ENCODE results near the gene FRMD4A.
A peak's percentile ranks its signal among the peaks of the same experiment; 100 is the strongest.

Gene FRMD4A

DNA sequence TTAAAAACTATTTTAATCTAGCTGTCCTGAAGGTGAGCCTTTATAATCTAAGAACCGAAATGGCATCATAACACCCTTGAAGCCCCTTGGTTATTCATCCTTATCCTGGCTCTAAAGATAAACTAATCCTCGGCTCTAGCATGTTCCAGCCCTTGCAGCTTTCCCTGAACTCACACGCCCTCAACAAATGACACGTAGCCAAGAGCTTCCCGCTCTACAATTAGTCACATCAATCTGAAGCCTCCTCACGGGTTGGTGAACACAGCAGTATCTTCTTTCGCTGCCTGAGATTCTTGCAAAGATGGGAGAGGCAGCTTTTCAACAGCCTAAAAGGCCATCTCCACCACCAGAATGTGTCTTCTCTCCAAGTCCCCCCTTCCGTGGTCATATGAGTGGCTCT is 4.1 kb downstream of the FRMD4A start:
- TF ChIP-seq, protein P1, sequence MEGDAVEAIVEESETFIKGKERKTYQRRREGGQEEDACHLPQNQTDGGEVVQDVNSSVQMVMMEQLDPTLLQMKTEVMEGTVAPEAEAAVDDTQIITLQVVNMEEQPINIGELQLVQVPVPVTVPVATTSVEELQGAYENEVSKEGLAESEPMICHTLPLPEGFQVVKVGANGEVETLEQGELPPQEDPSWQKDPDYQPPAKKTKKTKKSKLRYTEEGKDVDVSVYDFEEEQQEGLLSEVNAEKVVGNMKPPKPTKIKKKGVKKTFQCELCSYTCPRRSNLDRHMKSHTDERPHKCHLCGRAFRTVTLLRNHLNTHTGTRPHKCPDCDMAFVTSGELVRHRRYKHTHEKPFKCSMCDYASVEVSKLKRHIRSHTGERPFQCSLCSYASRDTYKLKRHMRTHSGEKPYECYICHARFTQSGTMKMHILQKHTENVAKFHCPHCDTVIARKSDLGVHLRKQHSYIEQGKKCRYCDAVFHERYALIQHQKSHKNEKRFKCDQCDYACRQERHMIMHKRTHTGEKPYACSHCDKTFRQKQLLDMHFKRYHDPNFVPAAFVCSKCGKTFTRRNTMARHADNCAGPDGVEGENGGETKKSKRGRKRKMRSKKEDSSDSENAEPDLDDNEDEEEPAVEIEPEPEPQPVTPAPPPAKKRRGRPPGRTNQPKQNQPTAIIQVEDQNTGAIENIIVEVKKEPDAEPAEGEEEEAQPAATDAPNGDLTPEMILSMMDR (IDR thresholded peaks at IDR 0.05; ENCODE audit: low read depth, low read length, poor library complexity, severe bottlenecking), result no peak
- TF ChIP-seq EZH2phosphoT487 (IDR thresholded peaks at IDR 0.05; ENCODE audit: borderline replicate concordance, low read length), result no peak

DNA sequence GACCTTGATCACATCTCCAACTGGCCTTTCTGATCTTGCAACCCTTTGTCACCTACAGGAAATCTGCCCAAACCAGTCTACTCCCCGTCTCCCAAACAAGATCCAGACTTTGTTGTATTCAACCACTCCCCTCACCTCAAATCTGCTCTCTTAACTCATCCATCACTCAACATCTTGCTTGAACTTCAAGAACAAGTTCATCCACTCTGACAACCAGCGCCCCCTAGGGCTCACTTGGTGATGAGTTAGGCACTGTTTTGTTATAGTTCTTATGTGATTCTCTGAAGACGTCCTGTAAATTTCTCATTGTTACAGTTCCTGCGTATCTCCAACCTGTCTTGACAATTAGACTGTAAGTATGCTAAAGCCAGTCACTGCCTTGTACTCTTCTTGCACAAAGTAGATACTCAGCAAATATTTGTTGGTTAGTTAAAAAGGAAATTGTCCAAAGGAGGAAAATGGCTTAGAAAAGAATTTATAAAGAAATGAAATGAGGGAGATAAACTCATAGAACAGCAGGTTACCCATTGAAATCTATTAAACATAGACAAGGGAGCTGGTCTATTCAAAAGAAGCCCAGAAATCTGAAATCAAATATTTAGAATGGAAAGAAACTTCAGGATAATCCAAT is 5.3 kb downstream of the FRMD4A start:
- Histone ChIP-seq H3K4me3 (ENCODE audit: low read length) (no peak overlapping the region), H3F3A (ENCODE audit: control insufficient read depth, insufficient read depth) (no peaks in the 10 kb centered on the region)

More for the DNA sequence above, 4.1 kb downstream of the FRMD4A start:
- Histone ChIP-seq H3K27ac (ENCODE audit: low read depth, low read length) (no peak overlapping the region), H4K20me1 (ENCODE audit: control insufficient read depth, insufficient read depth, low read depth, low read length) (no peaks in the 10 kb centered on the region), H3K36me3 (ENCODE audit: control insufficient read depth, low read length) (no peaks in the 10 kb centered on the region), H3K9me3 (ENCODE audit: control insufficient read depth, insufficient read depth, low read length) (no peaks in the 10 kb centered on the region), H3K27me3 (ENCODE audit: control insufficient read depth, low read length) (peaks cover 14% of the 10 kb centered on the region), H3K4me3 (ENCODE audit: low read length) (no peak overlapping the region), H3K9me2 (replicated peaks; ENCODE audit: control insufficient read depth, low read length) (no peaks in the 10 kb centered on the region), H3K4me1 (ENCODE audit: control insufficient read depth, low read length) (no peaks in the 10 kb centered on the region), H3F3A (ENCODE audit: control insufficient read depth, insufficient read depth) (no peaks in the 10 kb centered on the region), H3K79me2 (ENCODE audit: control insufficient read depth, low read length) (no peaks in the 10 kb centered on the region), H3K4me2 (ENCODE audit: low read length) (no peak overlapping the region)

DNA sequence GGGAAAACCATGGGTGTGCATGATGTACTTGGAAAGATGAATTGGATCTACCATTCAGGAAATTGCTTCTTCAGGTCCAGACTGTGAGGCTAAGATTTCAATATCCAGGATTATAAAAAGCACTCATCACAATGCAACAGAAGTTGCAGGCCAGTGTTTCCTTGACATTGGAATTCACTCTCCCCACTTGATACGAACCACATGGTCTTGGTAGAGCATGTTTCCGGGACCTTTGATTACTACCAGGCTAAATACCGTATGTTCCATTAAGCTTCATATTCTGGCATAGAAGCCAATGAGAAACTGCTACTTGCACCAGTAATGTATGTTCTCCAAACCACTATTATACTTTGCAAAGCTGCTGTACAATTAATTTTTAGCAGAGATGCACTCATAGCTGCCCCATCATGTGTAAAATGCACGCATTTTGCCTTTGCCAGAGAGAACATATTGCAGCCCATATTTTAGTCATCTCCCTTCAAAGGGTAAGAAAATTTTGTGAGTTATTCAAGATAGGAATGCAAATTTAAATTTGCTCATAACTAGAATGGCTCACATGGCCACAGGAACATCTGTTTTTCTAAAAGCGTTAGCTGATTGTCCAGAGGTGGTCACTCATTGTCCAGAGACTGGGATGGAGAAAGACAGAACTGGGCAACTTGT is 8.1 kb downstream of the FRMD4A start:
- Histone ChIP-seq H3K4me1 (ENCODE audit: control insufficient read depth, low read length) (no peaks in the 10 kb centered on the region), H3K4me3 (ENCODE audit: low read length) (no peak overlapping the region), H3K9me3 (ENCODE audit: control insufficient read depth, insufficient read depth, low read length) (no peaks in the 10 kb centered on the region), H3K4me2 (ENCODE audit: low read length) (no peak overlapping the region), H3K27me3 (ENCODE audit: control insufficient read depth, low read length) (no peaks in the 10 kb centered on the region; the same call in 1 of the 2 replicates), H3K36me3 (ENCODE audit: control insufficient read depth, low read length) (no peaks in the 10 kb centered on the region), H3F3A (ENCODE audit: control insufficient read depth, insufficient read depth) (no peaks in the 10 kb centered on the region), H4K20me1 (ENCODE audit: control insufficient read depth, insufficient read depth, low read depth, low read length) (no peaks in the 10 kb centered on the region), H3K27ac (ENCODE audit: low read depth, low read length) (no peak overlapping the region), H3K79me2 (ENCODE audit: control insufficient read depth, low read length) (no peaks in the 10 kb centered on the region), H3K9me2 (replicated peaks; ENCODE audit: control insufficient read depth, low read length) (no peaks in the 10 kb centered on the region)
- TF ChIP-seq, protein P1 (IDR thresholded peaks at IDR 0.05; ENCODE audit: low read depth, low read length, poor library complexity, severe bottlenecking), result no peak
- TF ChIP-seq EZH2phosphoT487 (IDR thresholded peaks at IDR 0.05; ENCODE audit: borderline replicate concordance, low read length), result no peak

More for the DNA sequence above, 5.3 kb downstream of the FRMD4A start:
- no peak for TF ChIP-seq EZH2phosphoT487 (IDR thresholded peaks at IDR 0.05; ENCODE audit: borderline replicate concordance, low read length)
- TF ChIP-seq, protein P1 (IDR thresholded peaks at IDR 0.05; ENCODE audit: low read depth, low read length, poor library complexity, severe bottlenecking), result peak; percentile 86
- Histone ChIP-seq H3K36me3 (ENCODE audit: control insufficient read depth, low read length) (no peaks in the 10 kb centered on the region), H3K79me2 (ENCODE audit: control insufficient read depth, low read length) (no peaks in the 10 kb centered on the region), H3K4me2 (ENCODE audit: low read length) (no peak overlapping the region), H3K27me3 (ENCODE audit: control insufficient read depth, low read length) (peaks cover 6% of the 10 kb centered on the region), H3K27ac (ENCODE audit: low read depth, low read length) (no peak overlapping the region), H3K9me2 (replicated peaks; ENCODE audit: control insufficient read depth, low read length) (no peaks in the 10 kb centered on the region), H3K9me3 (ENCODE audit: control insufficient read depth, insufficient read depth, low read length) (no peaks in the 10 kb centered on the region), H3K4me1 (ENCODE audit: control insufficient read depth, low read length) (no peaks in the 10 kb centered on the region), H4K20me1 (ENCODE audit: control insufficient read depth, insufficient read depth, low read depth, low read length) (no peaks in the 10 kb centered on the region)
